OCI-LY7 (cell line): Measurements from ENCODE around the gene SIN3B. TPM values are rescaled to one million over a fixed set of nuclear protein-coding genes. Genes with fewer than 3 reads are reported as not detected.

Experiments
- BruUV-seq: library from RNA; stranded (reverse); fragments of 400-500 nt; replicated peaks from 2 replicates; lab custom pipeline; 2021; lab: Mats Ljungman, UMichigan
- CTCF ChIA-PET: fragments of 300-600 bp; sonication (Branson Sonifier 250); formaldehyde crosslinking; loops from one replicate; lab custom pipeline; 2022; ENCODE audit warnings: antibody characterized with exemption; ENCODE audit not compliant: unreplicated experiment; lab: Charles Lee
- POLR2A ChIA-PET: fragments of 300-600 bp; sonication (Branson Sonifier 250); formaldehyde crosslinking; loops from one replicate; lab custom pipeline; 2022; ENCODE audit warnings: antibody characterized with exemption; lab: Charles Lee
- DNase-seq: peaks from one replicate; pipeline ENCODE4 v3.0.0-alpha.2; 2015; ENCODE audit warnings: low spot score
- H2AFZ ChIP-seq: fragments of 200-600 bp; sonication (generic), shearing (Covaris generic); 2 replicates; pipeline ENCODE4 v1.6.1; 2014; ENCODE audit warnings: mild to moderate bottlenecking, antibody characterized with exemption, low read length, moderate library complexity
- H3K27ac ChIP-seq: fragments of 200-600 bp; sonication (generic); 2 replicates; pipeline ENCODE4 v1.5.1; 2014; ENCODE audit warnings: mixed run types, low read depth, mild to moderate bottlenecking, moderate library complexity, low read length, inconsistent platforms; ENCODE audit not compliant: poor library complexity, severe bottlenecking
- H3K36me3 ChIP-seq: fragments of 200-600 bp; sonication (generic); 2 replicates; pipeline ENCODE4 v1.6.1; 2014; ENCODE audit warnings: mild to moderate bottlenecking, antibody characterized with exemption, low read length, moderate library complexity, mixed read lengths; ENCODE audit not compliant: insufficient read depth
- H3K4me1 ChIP-seq: fragments of 200-600 bp; sonication (generic); 2 replicates; pipeline ENCODE4 v1.5.1; 2014; ENCODE audit warnings: mild to moderate bottlenecking, low read length; ENCODE audit not compliant: insufficient read depth, poor library complexity, severe bottlenecking
- H3K4me2 ChIP-seq: fragments of 200-600 bp; sonication (generic); 2 replicates; pipeline ENCODE4 v1.6.1; 2014; ENCODE audit warnings: mild to moderate bottlenecking, low read length
- H3K4me3 ChIP-seq: fragments of 200-600 bp; sonication (generic); 2 replicates; pipeline ENCODE4 v1.5.1; 2014; ENCODE audit warnings: mild to moderate bottlenecking, low read depth, low read length; ENCODE audit not compliant: poor library complexity, severe bottlenecking
- H3K79me2 ChIP-seq: fragments of 200-600 bp; sonication (generic); 2 replicates; pipeline ENCODE4 v1.6.1; 2016; ENCODE audit warnings: low read depth, mild to moderate bottlenecking, low read length, moderate library complexity, mixed read lengths; ENCODE audit not compliant: insufficient read depth
- H3K9me2 ChIP-seq: fragments of 200-600 bp; sonication (generic); 2 replicates; pipeline ENCODE4 v1.6.1; 2016; ENCODE audit warnings: mild to moderate bottlenecking, low read length, mixed read lengths; ENCODE audit not compliant: insufficient read depth
- H3K9me3 ChIP-seq: fragments of 200-600 bp; sonication (generic); 2 replicates; pipeline ENCODE4 v1.6.1; 2014; ENCODE audit warnings: mild to moderate bottlenecking, mixed run types, low read length, mixed read lengths
- H4K20me1 ChIP-seq: fragments of 200-600 bp; sonication (generic); 2 replicates; pipeline ENCODE4 v1.6.1; 2014; ENCODE audit warnings: mild to moderate bottlenecking, antibody characterized with exemption, low read length, moderate library complexity, mixed read lengths; ENCODE audit not compliant: insufficient read depth
- EZH2phosphoT487 ChIP-seq: fragments of 200-600 bp; sonication (generic); IDR thresholded peaks from 2 replicates; pipeline ENCODE4 v1.6.1; 2018; ENCODE audit warnings: low read depth, borderline replicate concordance, mild to moderate bottlenecking, mixed run types, antibody characterized with exemption, low read length, moderate library complexity, mixed read lengths
- intact Hi-C: fragments of 100-400 bp; cut with micrococcal nuclease; formaldehyde crosslinking; loops from one replicate; pipeline ENCODE4 v1.10.0; 2022; ENCODE audit not compliant: unreplicated experiment
- total RNA-seq, 2 experiments: library from RNA; depleted of rRNA in 1 of 2; stranded (reverse); fragments of >200 nt in 1 of 2; shearing (Covaris generic) in 1 of 2; gene quantifications; 2 replicates each; pipeline ENCODE4 v1.2.3, GENCODE V29; 2014 to 2022
- TF ChIP-seq, protein P1 (sequence below): fragments of 200-600 bp; sonication (generic); conservative IDR thresholded peaks from 2 replicates; pipeline ENCODE4 v1.5.1; 2014; ENCODE audit warnings: mild to moderate bottlenecking, antibody characterized with exemption, low read length, moderate library complexity, mixed read lengths

Gene SIN3B
- total RNA-seq, 2 experiments from 2014 or later = 19.4 to 45.4 TPM

DNA sequence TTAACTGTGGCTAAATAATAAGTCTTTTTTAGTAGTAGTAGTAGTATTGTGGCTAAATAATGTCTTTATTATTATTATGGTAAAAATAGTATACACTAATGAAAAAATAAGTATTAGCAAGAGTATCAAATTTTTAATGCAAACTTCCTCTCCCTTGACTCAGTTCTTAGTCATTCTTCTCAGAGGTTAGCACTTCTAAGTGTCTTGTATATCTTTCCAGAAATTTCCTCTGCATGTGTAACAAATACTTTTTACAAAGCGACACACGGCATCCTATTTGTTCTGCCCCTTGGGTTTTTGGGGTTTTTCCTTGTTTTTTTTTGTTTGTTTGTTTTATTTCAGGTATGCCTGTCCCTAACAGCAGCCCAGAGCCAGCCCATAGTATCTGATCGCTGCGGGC, 20.9 kb downstream of the SIN3B start:
- ChIA-PET POLR2A (no interaction called here), CTCF (no interaction called here)
- no TSS peak for BruUV-seq

GRCh38 chr19:16851031-16851712, 22.0 kb downstream of the SIN3B start:
- Histone ChIP-seq H4K20me1 (no peaks in the 10 kb centered on the region), H3K9me3 (no peaks in the 10 kb centered on the region), H2AFZ (no peak overlapping the region), H3K4me1 (no peaks in the 10 kb centered on the region), H3K36me3 (peaks cover 72% of the 10 kb centered on the region), H3K9me2 (no peaks in the 10 kb centered on the region), H3K4me3 (no peak overlapping the region), H3K27ac (no peak overlapping the region), H3K4me2 (no peak overlapping the region), H3K79me2 (no peaks in the 10 kb centered on the region)
- CTCF ChIA-PET = no interaction called here
- intact Hi-C loops = no loop called here
- no peak for TF ChIP-seq EZH2phosphoT487
- no peak for DNase-seq
- POLR2A ChIA-PET = no interaction called here
- BruUV-seq = no TSS peak

More for the DNA sequence above, 20.9 kb downstream of the SIN3B start:
- no peak overlapping the region for H3K4me3 ChIP-seq
- DNase-seq = no peak
- intact Hi-C loops = no loop called here
- peaks cover 82% of the 10 kb centered on the region for H3K36me3 ChIP-seq
- no peaks in the 10 kb centered on the region for H3K4me1 ChIP-seq
- H3K9me3 ChIP-seq = no peaks in the 10 kb centered on the region
- no peaks in the 10 kb centered on the region for H4K20me1 ChIP-seq
- no peak for TF ChIP-seq EZH2phosphoT487
- TF ChIP-seq, protein P1, sequence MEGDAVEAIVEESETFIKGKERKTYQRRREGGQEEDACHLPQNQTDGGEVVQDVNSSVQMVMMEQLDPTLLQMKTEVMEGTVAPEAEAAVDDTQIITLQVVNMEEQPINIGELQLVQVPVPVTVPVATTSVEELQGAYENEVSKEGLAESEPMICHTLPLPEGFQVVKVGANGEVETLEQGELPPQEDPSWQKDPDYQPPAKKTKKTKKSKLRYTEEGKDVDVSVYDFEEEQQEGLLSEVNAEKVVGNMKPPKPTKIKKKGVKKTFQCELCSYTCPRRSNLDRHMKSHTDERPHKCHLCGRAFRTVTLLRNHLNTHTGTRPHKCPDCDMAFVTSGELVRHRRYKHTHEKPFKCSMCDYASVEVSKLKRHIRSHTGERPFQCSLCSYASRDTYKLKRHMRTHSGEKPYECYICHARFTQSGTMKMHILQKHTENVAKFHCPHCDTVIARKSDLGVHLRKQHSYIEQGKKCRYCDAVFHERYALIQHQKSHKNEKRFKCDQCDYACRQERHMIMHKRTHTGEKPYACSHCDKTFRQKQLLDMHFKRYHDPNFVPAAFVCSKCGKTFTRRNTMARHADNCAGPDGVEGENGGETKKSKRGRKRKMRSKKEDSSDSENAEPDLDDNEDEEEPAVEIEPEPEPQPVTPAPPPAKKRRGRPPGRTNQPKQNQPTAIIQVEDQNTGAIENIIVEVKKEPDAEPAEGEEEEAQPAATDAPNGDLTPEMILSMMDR = no peak
- H3K27ac ChIP-seq = no peak overlapping the region
- no peaks in the 10 kb centered on the region for H3K79me2 ChIP-seq
- H2AFZ ChIP-seq = no peak overlapping the region
- H3K9me2 ChIP-seq = no peaks in the 10 kb centered on the region
- no peak overlapping the region for H3K4me2 ChIP-seq

DNA sequence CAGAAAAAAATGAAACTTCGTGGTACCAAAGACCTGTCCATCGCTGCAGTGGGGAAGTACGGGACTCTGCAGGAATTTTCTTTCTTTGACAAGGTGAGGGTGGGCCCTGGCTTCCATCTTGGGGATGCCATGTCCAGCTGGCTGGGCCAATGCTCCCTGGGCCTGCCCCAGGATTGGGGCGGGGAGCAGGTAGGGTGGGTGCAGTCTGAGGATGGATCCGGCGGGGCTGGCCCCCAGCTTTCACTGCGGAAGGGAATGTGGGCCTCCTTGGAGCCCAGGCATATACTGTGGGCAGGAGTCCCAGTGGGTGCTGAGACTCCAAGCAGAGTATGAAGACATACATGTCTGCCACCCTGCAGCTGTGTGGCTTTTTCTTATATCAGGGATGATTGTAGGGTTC, 23.9 kb downstream of the SIN3B start:
- no peaks in the 10 kb centered on the region for H3K9me3 ChIP-seq
- no peaks in the 10 kb centered on the region for H3K4me1 ChIP-seq
- intact Hi-C loops = no loop called here
- no peaks in the 10 kb centered on the region for H3K79me2 ChIP-seq
- H3K36me3 ChIP-seq = peaks cover 53% of the 10 kb centered on the region
- H3K9me2 ChIP-seq = no peaks in the 10 kb centered on the region
- no peaks in the 10 kb centered on the region for H4K20me1 ChIP-seq
- ChIA-PET POLR2A (no interaction called here), CTCF (no interaction called here)
- no peak overlapping the region for H3K4me2 ChIP-seq
- no peak for DNase-seq
- no TSS peak for BruUV-seq
- no peak overlapping the region for H2AFZ ChIP-seq
- H3K27ac ChIP-seq = no peak overlapping the region
- H3K4me3 ChIP-seq = no peak overlapping the region
- TF ChIP-seq EZH2phosphoT487 = no peak
- TF ChIP-seq, protein P1 = no peak
